ENCODE data around the gene IRAK1. TPM values are rescaled to one million over a fixed set of nuclear protein-coding genes. Genes with fewer than 3 reads are reported as not detected.

Gene IRAK1
- 10.8 TPM for total RNA-seq

GRCh38 chrX:154019633-154020528 is at the start of gene IRAK1:
Gene IRAK1 (minus strand): TSS chrX:154019902. CDS start chrX:154019812, 90 bp downstream.

DNA sequence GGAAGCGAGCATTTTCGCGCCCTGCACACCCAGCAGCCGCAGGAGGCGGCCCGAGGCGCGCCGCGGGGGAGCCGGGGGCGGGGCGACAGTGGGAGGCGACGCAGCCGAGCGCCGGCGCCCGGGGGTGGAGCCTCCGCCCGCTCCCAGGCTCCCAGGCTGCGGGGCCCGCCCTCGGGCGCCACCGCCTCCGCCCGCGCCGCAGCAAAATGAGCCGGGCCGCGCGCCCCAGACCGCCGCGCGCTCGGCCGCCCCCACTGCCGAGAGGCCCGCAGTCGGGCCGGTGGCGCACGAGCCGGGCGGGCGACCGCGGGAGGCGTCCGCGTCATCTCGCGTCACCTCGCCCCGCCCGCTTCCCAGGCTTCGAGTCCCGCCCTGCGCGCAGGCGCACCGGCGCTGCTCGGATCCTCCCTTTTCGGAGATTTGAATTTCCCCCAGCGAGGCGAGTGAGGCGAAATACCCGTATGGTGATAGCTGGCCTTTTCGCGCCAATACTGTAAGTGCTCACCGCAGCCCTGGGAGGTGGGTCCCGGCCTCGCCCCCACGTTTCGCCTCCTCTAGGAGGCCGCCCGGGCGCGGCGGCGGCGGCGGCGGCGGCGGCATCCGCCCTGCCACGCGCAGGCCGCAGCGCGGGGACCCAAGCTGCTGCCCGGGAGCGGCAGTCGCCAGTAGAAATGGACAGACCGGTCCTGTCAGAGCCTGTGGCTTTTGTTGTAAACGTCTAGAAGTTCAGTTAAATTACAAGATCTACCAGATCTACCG is 47.2 kb downstream of the IRAK1 start, which contains the start of gene TMEM187:
Gene TMEM187, plus strand, starts transcription at position 387 of the 759 bp plus-strand sequence. CDS start 9,309 bp downstream, outside the sequence.

GRCh38 chrX:153971450-153972367 is 48.0 kb downstream of the IRAK1 start, which contains the start of gene HCFC1:
Gene HCFC1 (minus strand): TSS chrX:153971818. CDS start chrX:153970840, 978 bp downstream.

Small RNAs within 50 kb of the gene (small RNA-seq; reads per million reads assigned to genes)
- 0.10 reads per million for gene MIR3202-1

Other genes with a start within 250 kb of the IRAK1 start
- 0.46 TPM for gene SRPK3, start 238.9 kb downstream of the IRAK1 start, total RNA-seq
- 42.0 TPM for gene IDH3G, start 225.5 kb downstream of the IRAK1 start, total RNA-seq
- gene SSR4, start 225.2 kb downstream of the IRAK1 start, total RNA-seq = 80.5 TPM
- 125 TPM for gene PDZD4, start 189.4 kb downstream of the IRAK1 start, total RNA-seq
- 182 TPM for gene L1CAM, start 133.7 kb downstream of the IRAK1 start, total RNA-seq
- not detected for gene AVPR2, start 115.2 kb downstream of the IRAK1 start, total RNA-seq
- gene ARHGAP4, start 93.6 kb downstream of the IRAK1 start, total RNA-seq = 11.1 TPM
- 26.1 TPM for gene NAA10, start 84.9 kb downstream of the IRAK1 start, total RNA-seq
- gene RENBP, start 75.3 kb downstream of the IRAK1 start, total RNA-seq = 7.8 TPM
- 15.2 TPM for gene HCFC1, start 48.1 kb downstream of the IRAK1 start, total RNA-seq
- 2.1 TPM for gene TMEM187, start 47.1 kb downstream of the IRAK1 start, total RNA-seq
- 33.0 TPM for gene MECP2, start 77.8 kb upstream of the IRAK1 start, total RNA-seq
- gene OPN1LW, start 124.3 kb upstream of the IRAK1 start, total RNA-seq = not detected
- not detected for gene OPN1MW, start 162.7 kb upstream of the IRAK1 start, total RNA-seq
- gene OPN1MW2, start 199.9 kb upstream of the IRAK1 start, total RNA-seq = not detected
- not detected for gene OPN1MW3, start 237.7 kb upstream of the IRAK1 start, total RNA-seq